Esophagus muscularis mucosa (tissue), 4 donors: ENCODE results near the gene ZNF576.

Experiments
- CTCF ChIP-seq, 3 experiments: fragments of 200-600 bp in 2 of 3; fragments of 450-650 bp in 1 of 3; sonication (generic) in 2 of 3; IDR thresholded peaks; one replicate each; pipeline ENCODE4 v1.5.1; 2017 to 2019; ENCODE audit warnings: antibody characterized with exemption in 3 of 3, mild to moderate bottlenecking in 2 of 3, moderate library complexity in 1 of 3
- EP300 ChIP-seq: sonication (generic); formaldehyde crosslinking; IDR thresholded peaks from one replicate; pipeline ENCODE4 v1.6.1; 2017; ENCODE audit warnings: antibody characterized with exemption
- POLR2A ChIP-seq: fragments of 450-650 bp; IDR thresholded peaks from one replicate; pipeline ENCODE4 v1.6.1; 2017; ENCODE audit warnings: antibody characterized with exemption, moderate library complexity, mild to moderate bottlenecking, low read depth

DNA sequence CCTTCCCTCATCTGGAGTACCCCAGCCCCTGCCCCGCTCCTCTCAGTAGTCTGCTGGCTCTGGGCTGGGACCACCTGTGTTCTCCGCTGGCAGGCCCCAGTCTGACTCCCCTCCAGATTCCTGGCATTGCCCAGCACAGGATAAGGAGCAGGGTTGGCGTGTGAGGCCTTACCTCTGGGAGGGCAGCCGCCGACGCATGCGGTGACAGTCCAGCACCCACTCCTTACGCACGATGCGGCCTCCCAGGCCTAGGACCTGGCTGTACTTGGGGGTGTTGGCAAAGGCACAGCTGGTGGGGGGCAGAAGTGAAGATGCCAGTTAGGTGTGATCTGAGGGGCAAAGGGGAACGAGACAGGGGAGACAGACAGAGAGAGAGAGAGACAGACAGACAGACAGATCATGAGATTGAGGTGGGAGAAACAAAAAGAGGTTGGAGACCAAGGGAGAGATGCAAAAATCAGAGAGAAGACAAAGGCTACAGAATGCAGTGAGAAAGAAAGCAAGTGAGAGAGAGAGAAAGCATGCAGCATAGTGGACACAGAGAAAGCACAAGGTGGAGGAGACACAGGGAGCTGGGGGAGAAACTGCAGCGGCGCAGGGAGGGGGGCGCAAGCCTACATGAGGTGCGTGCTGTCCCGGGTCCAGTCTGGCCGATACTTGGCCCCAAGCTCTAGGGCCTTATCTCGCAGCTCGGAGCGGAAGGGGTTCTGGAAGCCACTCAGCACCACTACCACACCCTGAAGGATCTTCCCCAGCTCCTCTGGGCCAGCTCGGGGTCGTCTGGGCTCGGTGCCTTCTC is 44.8 kb upstream of the ZNF576 start:
- TF ChIP-seq CTCF (IDR thresholded peaks at IDR 0.05), result no peak
- TF ChIP-seq EP300, result no peak
- TF ChIP-seq POLR2A, result no peak
